NCI-H510A treated with DMSO at 0.1 percent for 48 hours (cell line): ENCODE data around the gene NLRP1.

Source experiments
- DNase-seq: peaks from one replicate; lab custom pipeline; 2025; lab: John Stamatoyannopoulos, UW

The NLRP1 gene

DNA sequence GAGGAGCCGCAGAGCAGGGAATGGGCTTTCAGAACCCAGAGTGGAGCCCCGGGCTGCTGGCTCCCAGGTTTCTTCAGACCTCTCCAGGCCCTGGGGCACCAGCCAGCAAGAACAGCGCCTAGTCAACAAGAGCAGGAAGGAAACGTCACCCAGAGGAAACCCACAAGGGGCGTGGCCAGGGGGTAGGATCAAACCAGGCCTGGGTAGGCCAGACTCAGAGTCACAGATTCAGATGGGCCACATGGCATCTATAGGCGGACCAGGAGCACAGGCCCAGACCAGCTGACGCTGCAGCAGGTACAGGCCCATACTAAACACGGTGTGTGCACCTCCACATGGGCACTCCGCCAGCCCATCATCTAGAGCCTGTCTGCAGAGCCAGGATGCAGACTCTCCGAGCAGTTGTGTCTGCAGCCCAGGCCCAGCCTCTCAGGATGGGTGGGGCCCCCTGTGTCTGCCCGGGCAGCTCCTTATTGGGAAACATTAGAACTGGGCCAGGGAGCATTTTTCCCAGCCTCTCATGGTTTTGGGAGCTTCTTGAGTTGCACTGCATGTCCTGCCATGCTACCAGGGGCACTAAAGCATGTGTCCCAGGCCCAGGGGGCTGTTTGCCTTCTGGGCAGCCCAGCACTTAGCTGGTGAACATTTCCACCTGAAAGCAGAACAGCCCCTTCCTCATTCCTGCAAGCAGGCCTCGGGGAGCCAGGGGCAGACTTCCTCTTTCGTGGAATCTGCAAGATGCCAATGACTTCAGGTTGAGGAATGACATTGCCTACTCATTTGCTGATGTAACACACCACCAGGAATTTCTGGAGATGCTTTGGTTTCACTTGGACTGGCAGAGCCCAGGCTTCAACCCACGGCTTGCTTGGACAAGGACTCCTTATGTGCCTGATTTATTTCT lies at the start of gene NLRP1:
NLRP1 (minus strand) TSS at position 127 of the 904 bp plus-strand sequence. CDS start 552 bp downstream, outside the sequence.
- DNase-seq: no peak

GRCh38 chr17:5631958-5632590 lies 47.8 kb upstream of the NLRP1 start:
- DNase-seq: no peak

- no peak for DNase-seq
These were observed 46.1 kb upstream of the NLRP1 start for GRCh38 chr17:5630434-5630833.

DNA sequence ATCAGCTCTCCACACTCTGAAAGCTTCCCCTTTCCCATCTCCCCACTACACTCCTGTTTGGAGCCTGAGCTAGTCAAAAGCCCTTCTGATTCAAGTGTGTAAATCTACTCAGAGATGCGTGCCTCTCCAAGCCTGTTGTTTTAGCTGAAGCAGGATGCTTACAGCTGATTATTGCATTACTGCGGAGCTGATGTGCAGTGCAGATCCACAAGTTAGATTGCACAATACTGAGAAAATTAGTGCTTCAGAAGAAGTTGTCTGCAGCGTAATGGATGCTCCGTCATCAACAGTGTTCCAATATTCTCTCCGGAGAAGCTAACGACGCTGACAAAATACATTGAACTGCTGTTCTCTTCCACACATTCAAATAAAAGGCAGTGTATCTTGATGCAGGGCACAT lies 44.8 kb upstream of the NLRP1 start:
- DNase-seq: no peak

DNA sequence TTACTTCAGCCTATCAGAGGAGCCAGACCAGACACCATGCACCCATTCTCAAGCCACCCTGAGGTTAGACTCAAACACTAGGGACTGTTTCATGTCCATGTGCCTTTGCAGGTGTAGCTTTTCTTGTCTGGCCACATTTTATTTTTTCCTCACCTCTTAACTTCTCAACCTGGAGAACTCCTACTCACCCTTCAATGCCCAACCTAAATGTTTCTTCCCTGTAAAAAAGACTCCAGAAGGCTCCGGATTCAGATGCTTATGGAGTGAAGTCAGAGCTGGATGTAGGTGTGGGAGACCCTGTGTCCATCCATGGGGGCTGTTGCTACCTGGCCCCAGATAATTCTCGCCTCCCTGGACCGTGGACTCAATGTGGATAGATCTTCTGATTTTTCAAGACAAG lies 44.0 kb upstream of the NLRP1 start:
- DNase-seq: no peak

GRCh38 chr17:5624211-5624610 lies 39.9 kb upstream of the NLRP1 start:
- no peak for DNase-seq

DNA sequence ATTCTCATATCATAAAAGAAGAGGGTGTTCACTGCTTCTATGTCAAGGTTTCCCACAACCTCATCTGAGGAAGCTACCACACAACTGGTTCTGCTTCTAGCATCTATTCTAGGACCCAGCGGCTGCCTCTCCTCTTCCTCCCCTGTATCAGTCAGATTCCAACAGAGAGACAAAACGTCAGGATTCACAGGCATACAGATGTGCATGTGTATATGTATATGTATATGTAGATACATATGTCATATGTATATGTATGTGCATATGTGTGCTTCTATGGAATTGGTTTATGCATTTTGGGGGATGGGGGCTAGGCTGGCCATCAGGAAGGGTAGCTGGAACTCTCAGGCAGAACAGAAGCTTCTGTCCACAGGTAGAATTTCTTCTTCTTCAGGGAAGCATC lies 37.4 kb upstream of the NLRP1 start:
- DNase-seq: no peak

DNA sequence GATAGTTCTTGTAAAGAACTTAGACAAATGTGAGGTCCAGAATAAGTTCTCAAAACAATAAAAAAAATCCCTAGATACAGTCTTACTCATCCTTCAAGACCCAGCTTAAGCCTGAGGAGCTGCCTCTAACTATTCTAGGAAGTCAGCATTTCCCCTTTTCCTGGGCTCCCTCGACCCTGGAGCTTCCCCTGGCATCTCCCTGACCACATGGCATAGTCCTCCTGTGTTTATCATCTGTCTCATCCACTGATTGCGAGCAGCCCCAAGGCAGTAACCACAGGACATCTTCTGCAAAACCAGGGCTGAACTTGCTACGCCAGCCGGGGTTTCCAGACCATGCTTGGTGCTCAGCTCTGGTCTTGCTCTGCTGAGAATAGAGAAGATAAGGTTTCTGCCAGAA lies 36.7 kb upstream of the NLRP1 start:
- DNase-seq: no peak

GRCh38 chr17:5619088-5619740 lies 34.9 kb upstream of the NLRP1 start:
- peak; percentile 100 for DNase-seq

- no peak for DNase-seq
These were observed 34.2 kb upstream of the NLRP1 start for GRCh38 chr17:5618476-5618875.

DNA sequence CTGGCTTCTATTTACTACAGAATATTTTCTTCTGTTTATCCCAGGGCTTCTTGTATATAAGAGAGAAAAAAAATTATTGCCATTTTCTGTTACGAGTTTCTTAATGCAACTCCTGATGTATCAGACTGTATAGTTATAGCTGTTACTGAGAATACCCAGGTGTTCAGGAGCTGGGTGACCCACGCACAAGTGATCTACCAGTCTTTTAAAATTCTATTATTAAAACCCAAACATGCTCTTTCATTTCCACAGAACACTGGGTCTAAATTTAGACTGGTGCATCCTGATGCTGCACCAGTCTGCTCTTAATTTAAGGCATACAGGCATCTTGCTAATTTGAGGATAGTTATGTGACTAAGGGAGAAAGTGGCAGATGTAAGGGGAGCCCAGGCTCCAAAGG lies 31.2 kb upstream of the NLRP1 start:
- DNase-seq: no peak

DNA sequence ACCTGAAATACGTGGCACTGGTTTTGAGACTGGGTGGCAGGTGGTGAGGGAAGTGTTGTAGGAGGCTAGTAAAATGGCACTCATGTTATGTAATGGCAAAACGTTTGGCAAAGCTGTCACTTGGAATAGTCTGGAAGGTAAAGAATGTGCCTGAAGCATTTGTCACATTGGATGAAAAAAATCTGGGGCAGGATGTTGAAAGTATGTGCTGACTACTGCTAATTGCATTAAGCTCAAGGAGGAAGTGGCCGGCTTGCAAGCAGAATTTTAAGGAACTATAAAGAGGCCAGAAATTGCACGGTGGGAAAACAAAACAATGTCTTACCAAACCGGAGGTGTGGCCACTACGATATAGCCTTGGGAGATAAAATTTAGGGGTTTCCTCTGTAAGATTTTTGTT lies 26.6 kb upstream of the NLRP1 start:
- DNase-seq: no peak

GRCh38 chr17:5608399-5609112 lies 24.2 kb upstream of the NLRP1 start:
- no peak for DNase-seq

- DNase-seq: no peak
These were observed 23.6 kb upstream of the NLRP1 start for GRCh38 chr17:5607946-5608345.

- no peak for DNase-seq
These were observed 21.1 kb upstream of the NLRP1 start for GRCh38 chr17:5605452-5605851.

DNA sequence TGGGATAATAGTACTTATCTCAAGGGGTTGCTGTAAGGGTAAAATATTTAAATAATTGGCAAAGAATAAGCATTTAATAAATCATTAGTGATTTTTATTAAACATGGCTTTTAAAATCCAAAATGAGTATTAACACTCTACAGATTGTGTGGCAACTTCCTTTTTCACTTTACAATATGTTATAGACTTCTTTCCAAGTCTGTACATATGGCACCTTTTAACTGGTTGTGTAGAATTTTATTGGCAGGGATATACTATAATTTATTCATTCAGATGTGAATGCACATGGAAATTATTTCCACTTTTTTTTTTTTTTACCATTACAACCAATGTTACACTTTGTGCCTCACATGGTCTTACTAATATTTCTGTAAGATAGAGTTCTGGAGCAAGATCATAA lies 15.7 kb upstream of the NLRP1 start:
- DNase-seq: no peak

DNA sequence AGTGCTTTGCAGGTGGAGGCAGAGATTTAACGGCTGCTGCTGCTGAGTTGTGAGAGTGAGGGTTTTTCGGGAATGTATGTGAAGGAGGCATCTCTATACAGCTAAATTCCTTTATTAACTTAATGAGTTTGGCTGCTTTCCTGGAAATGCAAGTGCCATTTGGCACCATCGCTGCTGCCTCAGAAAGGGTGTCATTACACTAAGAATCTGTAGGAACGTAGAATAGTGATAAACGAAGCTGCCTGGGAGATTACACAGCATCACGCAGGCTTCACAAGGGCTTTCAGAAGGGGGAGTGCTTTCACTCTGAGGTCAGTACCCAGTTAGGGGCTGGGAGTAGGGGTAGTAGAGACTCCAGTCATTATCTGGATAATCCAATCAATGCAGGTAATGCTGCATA lies 14.1 kb upstream of the NLRP1 start:
- no peak for DNase-seq

DNA sequence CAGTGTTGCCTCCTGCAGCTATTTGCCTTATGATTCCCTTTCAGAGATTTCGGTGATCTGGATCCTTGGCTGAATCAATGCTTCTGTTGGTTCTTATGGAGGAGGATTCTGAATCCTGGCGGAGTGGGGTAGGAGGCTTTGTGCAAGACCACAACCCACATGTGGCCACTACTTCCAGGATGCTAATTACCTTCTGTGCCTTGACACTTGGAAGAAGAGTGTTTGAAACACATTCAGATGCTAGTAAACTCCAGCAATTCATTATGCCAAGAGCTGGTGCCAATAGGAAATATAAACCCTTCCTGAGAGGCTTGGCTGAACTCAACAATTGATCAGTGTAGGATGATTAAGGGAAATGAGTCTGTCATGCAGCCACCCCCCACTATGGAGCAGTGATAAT lies 12.1 kb upstream of the NLRP1 start:
- no peak for DNase-seq

- DNase-seq: no peak
These were observed 11.5 kb upstream of the NLRP1 start for GRCh38 chr17:5595831-5596230.

GRCh38 chr17:5592382-5592781 lies 8.1 kb upstream of the NLRP1 start:
- DNase-seq: peak; percentile 39

GRCh38 chr17:5591966-5592365 lies 7.7 kb upstream of the NLRP1 start:
- no peak for DNase-seq

DNA sequence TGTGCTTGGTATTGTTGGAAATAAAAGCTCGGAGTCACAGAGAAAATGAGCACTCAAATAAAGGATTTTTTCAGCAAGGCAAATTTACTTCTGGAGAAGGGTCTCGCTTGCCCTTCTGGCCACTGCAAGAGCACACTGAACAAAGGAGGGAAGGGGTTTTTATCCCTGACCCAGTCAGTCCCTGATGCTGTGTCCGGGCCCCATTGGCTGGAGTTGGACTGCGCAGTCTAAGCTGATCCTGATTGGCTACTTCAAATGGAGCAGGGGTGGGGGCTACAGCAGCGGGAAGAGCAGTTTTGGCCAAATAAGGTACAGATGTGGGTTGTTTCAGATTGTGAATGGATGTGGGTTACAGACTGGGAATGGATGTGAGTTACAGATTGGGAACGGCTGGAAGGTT lies 4.3 kb upstream of the NLRP1 start:
- no peak for DNase-seq
